ENCODE data around the gene BCL11B. TPM values are rescaled to one million over a fixed set of nuclear protein-coding genes. Genes with fewer than 3 reads are reported as not detected.

The BCL11B gene
- total and polyA plus RNA-seq, 2 donors from 2014 or later = 0.13 to 3.3 TPM

- H3K27me3 ChIP-seq (ENCODE audit: control insufficient read depth, insufficient read depth, low read length) = no peaks in the 10 kb centered on the region
- DNase-seq (peak in 2 of 5 donors; percentile 44 to 74), FAIRE-seq (no peak)
- H3K9me3 ChIP-seq (ENCODE audit: control insufficient read depth in 2 of 3, insufficient read depth in 1 of 3, low read length in 3 of 3) = no peaks in the 10 kb centered on the region
- no peak overlapping the region for H3K4me3 ChIP-seq (ENCODE audit: low read length in 3 of 3)
- no peak for TF ChIP-seq CTCF (IDR thresholded peaks at IDR 0.05; ENCODE audit: borderline replicate concordance, extremely low read depth, insufficient read depth)
- H3K36me3 ChIP-seq (ENCODE audit: control insufficient read depth in 2 of 3, insufficient read depth in 3 of 3, low read length in 3 of 3) = no peaks in the 10 kb centered on the region
- H3K9ac ChIP-seq (ENCODE audit: low read length in 3 of 3) = no peak overlapping the region
- intact Hi-C loops (cut with DNase I) = no loop called here
- no peak overlapping the region for H3K27ac ChIP-seq (ENCODE audit: low read depth in 2 of 2, low read length in 2 of 2)
- no peaks in the 10 kb centered on the region for H3K4me1 ChIP-seq (ENCODE audit: control insufficient read depth in 2 of 3, insufficient read depth in 2 of 3, low read depth in 1 of 3, low read length in 3 of 3)
Observed at GRCh38 chr14:99225436-99226203, 46.4 kb downstream of the BCL11B start.

- Histone ChIP-seq H3K36me3 (ENCODE audit: control insufficient read depth in 2 of 3, insufficient read depth in 3 of 3, low read length in 3 of 3) (no peaks in the 10 kb centered on the region), H3K27me3 (ENCODE audit: control insufficient read depth, insufficient read depth, low read length) (no peaks in the 10 kb centered on the region), H3K9me3 (ENCODE audit: control insufficient read depth in 2 of 3, insufficient read depth in 1 of 3, low read length in 3 of 3) (no peaks in the 10 kb centered on the region), H3K27ac (ENCODE audit: low read depth in 2 of 2, low read length in 2 of 2) (no peak overlapping the region), H3K4me1 (ENCODE audit: control insufficient read depth in 2 of 3, insufficient read depth in 2 of 3, low read depth in 1 of 3, low read length in 3 of 3) (no peaks in the 10 kb centered on the region), H3K4me3 (ENCODE audit: low read length in 3 of 3) (no peak overlapping the region), H3K9ac (ENCODE audit: low read length in 3 of 3) (no peak overlapping the region)
- no peak for TF ChIP-seq CTCF (IDR thresholded peaks at IDR 0.05; ENCODE audit: borderline replicate concordance, extremely low read depth, insufficient read depth)
- FAIRE-seq (no peak), DNase-seq (no peak)
- intact Hi-C loops (cut with DNase I) = no loop called here
Observed at GRCh38 chr14:99224948-99225347, 47.0 kb downstream of the BCL11B start.

- Histone ChIP-seq H3K9ac (ENCODE audit: low read length in 3 of 3) (no peak overlapping the region), H3K4me3 (ENCODE audit: low read length in 3 of 3) (no peak overlapping the region), H3K9me3 (ENCODE audit: control insufficient read depth in 2 of 3, insufficient read depth in 1 of 3, low read length in 3 of 3) (no peaks in the 10 kb centered on the region), H3K27ac (ENCODE audit: low read depth in 2 of 2, low read length in 2 of 2) (no peak overlapping the region), H3K4me1 (ENCODE audit: control insufficient read depth in 2 of 3, insufficient read depth in 2 of 3, low read depth in 1 of 3, low read length in 3 of 3) (no peaks in the 10 kb centered on the region), H3K27me3 (ENCODE audit: control insufficient read depth, insufficient read depth, low read length) (no peaks in the 10 kb centered on the region), H3K36me3 (ENCODE audit: control insufficient read depth in 2 of 3, insufficient read depth in 3 of 3, low read length in 3 of 3) (no peaks in the 10 kb centered on the region)
- intact Hi-C loops (cut with DNase I) = no loop called here
- no peak for TF ChIP-seq CTCF (IDR thresholded peaks at IDR 0.05; ENCODE audit: borderline replicate concordance, extremely low read depth, insufficient read depth)
- FAIRE-seq (no peak), DNase-seq (no peak)
Observed at GRCh38 chr14:99224116-99224910, 47.7 kb downstream of the BCL11B start.
